Left ventricle myocardium inferior (tissue), 1 donor: ENCODE data around the gene DNPH1. TPM values are rescaled to one million over a fixed set of nuclear protein-coding genes. Genes with fewer than 3 reads are reported as not detected.

Experiments
- DNase-seq: peaks from one replicate; pipeline ENCODE4 v3.0.0-alpha.2; 2020
- H3K27ac ChIP-seq: fragments of 200-600 bp; replicated peaks from 2 replicates; pipeline ENCODE4 v1.8.0; 2021
- H3K27me3 ChIP-seq: fragments of 200-600 bp; 2 replicates; pipeline ENCODE4 v1.8.0; 2021; ENCODE audit warnings: low read depth
- H3K36me3 ChIP-seq: fragments of 200-600 bp; 2 replicates; pipeline ENCODE4 v1.8.0; 2021
- H3K4me1 ChIP-seq: fragments of 200-600 bp; 2 replicates; pipeline ENCODE4 v1.8.0; 2021
- H3K4me3 ChIP-seq: fragments of 200-600 bp; 2 replicates; pipeline ENCODE4 v1.8.0; 2021; ENCODE audit warnings: mild to moderate bottlenecking, moderate library complexity
- H3K9me3 ChIP-seq: fragments of 200-600 bp; replicated peaks from 2 replicates; pipeline ENCODE4 v1.8.0; 2021
- intact Hi-C: fragments of 100-400 bp; cut with micrococcal nuclease; formaldehyde crosslinking; loops from one replicate; pipeline ENCODE4 v1.11.0; 2022
- total RNA-seq: library from RNA; stranded (reverse); fragmentation: NEBNext Ultra II Directional; extraction: Animal tissue kit (Norgen Biotek cat#: 25700); gene quantifications from one replicate; pipeline ENCODE4 v1.2.1, GENCODE V29; 2021
- TF ChIP-seq, protein P1 (sequence below): fragments of 200-600 bp; IDR thresholded peaks from 2 replicates; pipeline ENCODE4 v1.8.0; 2021; ENCODE audit warnings: antibody characterized with exemption, mild to moderate bottlenecking, borderline replicate concordance
- donor health status: DM: no; HTN: yes; CAD: no; lungs with severe emphysema.

The DNPH1 gene
- total RNA-seq, 1 donor from 2014 or later = 27.7 TPM

DNA sequence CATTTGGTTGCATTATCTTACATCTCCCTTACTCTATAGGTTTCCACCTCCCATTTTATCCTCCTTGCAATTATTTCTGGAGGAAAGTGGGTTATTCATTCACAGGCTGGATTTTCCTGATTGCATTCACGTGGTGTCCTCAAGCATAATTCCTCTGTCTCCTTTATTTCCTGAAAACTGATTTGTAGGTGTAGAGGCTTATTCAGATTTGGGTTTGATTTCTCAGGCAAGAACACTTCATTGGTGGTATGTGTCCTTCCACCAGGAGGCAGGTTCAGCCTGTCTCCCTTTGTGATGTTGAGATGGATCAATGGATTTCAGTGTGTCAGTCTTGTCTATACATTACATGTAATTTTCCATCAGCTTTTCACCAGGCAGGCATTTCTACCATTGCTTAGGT is 17.3 kb downstream of the DNPH1 start:
- H3K36me3 ChIP-seq = peaks cover 36% of the 10 kb centered on the region
- no peaks in the 10 kb centered on the region for H3K9me3 ChIP-seq
- H3K27me3 ChIP-seq = no peaks in the 10 kb centered on the region
- H3K4me1 ChIP-seq = peaks cover under 1% of the 10 kb centered on the region
- intact Hi-C loops = no loop called here
- no peak for DNase-seq
- H3K27ac ChIP-seq = no peak overlapping the region
- TF ChIP-seq, protein P1, sequence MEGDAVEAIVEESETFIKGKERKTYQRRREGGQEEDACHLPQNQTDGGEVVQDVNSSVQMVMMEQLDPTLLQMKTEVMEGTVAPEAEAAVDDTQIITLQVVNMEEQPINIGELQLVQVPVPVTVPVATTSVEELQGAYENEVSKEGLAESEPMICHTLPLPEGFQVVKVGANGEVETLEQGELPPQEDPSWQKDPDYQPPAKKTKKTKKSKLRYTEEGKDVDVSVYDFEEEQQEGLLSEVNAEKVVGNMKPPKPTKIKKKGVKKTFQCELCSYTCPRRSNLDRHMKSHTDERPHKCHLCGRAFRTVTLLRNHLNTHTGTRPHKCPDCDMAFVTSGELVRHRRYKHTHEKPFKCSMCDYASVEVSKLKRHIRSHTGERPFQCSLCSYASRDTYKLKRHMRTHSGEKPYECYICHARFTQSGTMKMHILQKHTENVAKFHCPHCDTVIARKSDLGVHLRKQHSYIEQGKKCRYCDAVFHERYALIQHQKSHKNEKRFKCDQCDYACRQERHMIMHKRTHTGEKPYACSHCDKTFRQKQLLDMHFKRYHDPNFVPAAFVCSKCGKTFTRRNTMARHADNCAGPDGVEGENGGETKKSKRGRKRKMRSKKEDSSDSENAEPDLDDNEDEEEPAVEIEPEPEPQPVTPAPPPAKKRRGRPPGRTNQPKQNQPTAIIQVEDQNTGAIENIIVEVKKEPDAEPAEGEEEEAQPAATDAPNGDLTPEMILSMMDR = no peak
- H3K4me3 ChIP-seq = no peak overlapping the region

DNA sequence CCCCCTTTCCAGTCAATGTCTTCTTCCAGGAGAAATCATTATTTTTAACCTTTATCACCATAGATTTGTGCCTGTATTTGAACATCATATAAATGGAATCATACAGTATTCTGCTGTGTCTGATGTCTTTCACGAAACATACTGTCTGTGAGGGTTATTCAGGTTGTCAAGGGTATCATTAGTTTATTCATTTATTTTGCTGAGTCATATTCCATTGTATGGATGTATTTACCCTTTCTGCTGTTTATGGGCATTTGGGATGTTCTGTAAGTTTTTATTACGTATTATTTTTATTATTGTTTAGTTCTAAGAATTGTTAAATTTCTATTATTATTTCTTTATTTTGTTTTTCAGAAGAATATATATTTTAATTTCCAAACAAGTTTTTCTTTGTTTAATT is 22.0 kb downstream of the DNPH1 start:
- TF ChIP-seq, protein P1 = no peak
- H3K27me3 ChIP-seq = no peaks in the 10 kb centered on the region
- DNase-seq = no peak
- H3K4me1 ChIP-seq = no peaks in the 10 kb centered on the region
- H3K4me3 ChIP-seq = no peak overlapping the region
- no peaks in the 10 kb centered on the region for H3K9me3 ChIP-seq
- peaks cover 30% of the 10 kb centered on the region for H3K36me3 ChIP-seq
- intact Hi-C loops = no loop called here
- no peak overlapping the region for H3K27ac ChIP-seq

- no peaks in the 10 kb centered on the region for H3K27me3 ChIP-seq
- DNase-seq = no peak
- no peaks in the 10 kb centered on the region for H3K4me1 ChIP-seq
- no peak overlapping the region for H3K4me3 ChIP-seq
- TF ChIP-seq, protein P1 = no peak
- H3K36me3 ChIP-seq = peaks cover 34% of the 10 kb centered on the region
- intact Hi-C loops = no loop called here
- H3K9me3 ChIP-seq = no peaks in the 10 kb centered on the region
- H3K27ac ChIP-seq = no peak overlapping the region
Measured at GRCh38 chr6:43205849-43206248, 23.4 kb downstream of the DNPH1 start.

GRCh38 chr6:43204271-43205105 is 24.8 kb downstream of the DNPH1 start:
- intact Hi-C loops = no loop called here
- peaks cover 46% of the 10 kb centered on the region for H3K36me3 ChIP-seq
- no peaks in the 10 kb centered on the region for H3K9me3 ChIP-seq
- TF ChIP-seq, protein P1 = no peak
- no peak overlapping the region for H3K4me3 ChIP-seq
- no peaks in the 10 kb centered on the region for H3K4me1 ChIP-seq
- H3K27me3 ChIP-seq = no peaks in the 10 kb centered on the region
- H3K27ac ChIP-seq = no peak overlapping the region
- DNase-seq = no peak

- H3K4me3 ChIP-seq = no peak overlapping the region
- no peak overlapping the region for H3K27ac ChIP-seq
- H3K4me1 ChIP-seq = no peaks in the 10 kb centered on the region
- no peaks in the 10 kb centered on the region for H3K9me3 ChIP-seq
- intact Hi-C loops = no loop called here
- H3K27me3 ChIP-seq = no peaks in the 10 kb centered on the region
- TF ChIP-seq, protein P1 = no peak
- DNase-seq = no peak
- peaks cover 54% of the 10 kb centered on the region for H3K36me3 ChIP-seq
Measured at GRCh38 chr6:43203718-43204095, 25.6 kb downstream of the DNPH1 start.
